Activated B cell treated with CpG ODN at 0.5 μM for 24 hours (primary cell): ENCODE measurements around the gene ONECUT3. TPM values are rescaled to one million over a fixed set of nuclear protein-coding genes. Genes with fewer than 3 reads are reported as not detected.

ENCODE experiments used
- ATAC-seq: fragments of 200-7000 bp; cut with Tn5 transposase; one replicate; pipeline ENCODE4 v1.10.0; 2021; ENCODE audit warnings: low read depth, mild to moderate bottlenecking, moderate library complexity
- CTCF ChIA-PET: fragments of 350-600 bp; sonication (Branson Sonifier 250); formaldehyde crosslinking; loops from one replicate; lab custom pipeline; 2021; ENCODE audit warnings: antibody characterized with exemption; lab: Charles Lee
- POLR2A ChIA-PET: fragments of 350-600 bp; sonication (Branson Sonifier 250); formaldehyde crosslinking; loops from one replicate; lab custom pipeline; 2021; ENCODE audit warnings: antibody characterized with exemption; lab: Charles Lee
- DNase-seq: peaks from one replicate; pipeline ENCODE4 v3.0.0; 2022
- H3K27ac Mint-ChIP-seq: one replicate; pipeline ENCODE4 v1.8.0; 2020; ENCODE audit warnings: mixed read lengths
- H3K27me3 Mint-ChIP-seq: one replicate; pipeline ENCODE4 v1.8.0; 2021; ENCODE audit warnings: mixed read lengths
- H3K36me3 Mint-ChIP-seq: one replicate; pipeline ENCODE4 v1.8.0; 2021; ENCODE audit warnings: low read depth, mixed read lengths
- H3K4me1 Mint-ChIP-seq: one replicate; pipeline ENCODE4 v1.8.0; 2021; ENCODE audit warnings: mixed read lengths
- H3K4me3 Mint-ChIP-seq: one replicate; pipeline ENCODE4 v1.8.0; 2020; ENCODE audit warnings: mild to moderate bottlenecking, mixed read lengths
- H3K9me3 Mint-ChIP-seq: one replicate; pipeline ENCODE4 v1.8.0; 2020; ENCODE audit warnings: mixed read lengths
- intact Hi-C: fragments of 100-400 bp; cut with micrococcal nuclease; formaldehyde crosslinking; loops from one replicate; pipeline ENCODE4 v1.15.1; 2024
- total RNA-seq: library from RNA; stranded (reverse); gene quantifications from 2 replicates; pipeline ENCODE4 v1.2.3, GENCODE V29; 2022
- TF ChIP-seq, protein P1 (sequence below): fragments of 200-600 bp; IDR thresholded peaks from one replicate; pipeline ENCODE4 v1.8.0; 2022; ENCODE audit warnings: antibody characterized with exemption, mild to moderate bottlenecking

Gene ONECUT3
- total RNA-seq, 1 donor from 2014 or later = not detected

DNA sequence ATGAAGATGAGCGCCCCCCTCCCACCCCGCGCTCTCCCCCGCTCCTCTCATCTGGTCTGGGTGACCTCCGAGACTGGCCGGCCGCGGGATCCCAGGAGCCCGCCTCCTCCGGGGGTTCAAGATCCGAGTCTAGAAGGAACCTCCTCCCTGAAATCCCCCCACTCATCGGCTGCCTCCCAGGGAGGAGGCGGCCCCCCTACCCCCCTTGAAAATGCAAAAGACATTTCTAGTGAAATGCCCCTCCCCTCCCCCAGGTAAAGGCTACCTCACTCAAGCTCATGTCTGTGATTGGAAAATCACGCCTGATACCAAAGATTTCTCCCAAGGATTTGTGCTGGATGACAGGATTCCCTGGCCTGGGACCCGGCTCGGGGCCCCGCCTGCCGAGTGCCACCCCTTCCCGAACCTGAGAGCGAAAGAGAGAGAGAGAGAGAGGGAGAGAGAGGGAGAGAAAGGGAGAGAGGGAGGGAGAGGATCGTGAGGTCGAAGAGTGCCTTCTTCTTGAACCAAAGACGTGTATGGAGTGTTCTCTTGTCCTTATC lies 23.4 kb downstream of the ONECUT3 start:
- TF ChIP-seq, protein P1, sequence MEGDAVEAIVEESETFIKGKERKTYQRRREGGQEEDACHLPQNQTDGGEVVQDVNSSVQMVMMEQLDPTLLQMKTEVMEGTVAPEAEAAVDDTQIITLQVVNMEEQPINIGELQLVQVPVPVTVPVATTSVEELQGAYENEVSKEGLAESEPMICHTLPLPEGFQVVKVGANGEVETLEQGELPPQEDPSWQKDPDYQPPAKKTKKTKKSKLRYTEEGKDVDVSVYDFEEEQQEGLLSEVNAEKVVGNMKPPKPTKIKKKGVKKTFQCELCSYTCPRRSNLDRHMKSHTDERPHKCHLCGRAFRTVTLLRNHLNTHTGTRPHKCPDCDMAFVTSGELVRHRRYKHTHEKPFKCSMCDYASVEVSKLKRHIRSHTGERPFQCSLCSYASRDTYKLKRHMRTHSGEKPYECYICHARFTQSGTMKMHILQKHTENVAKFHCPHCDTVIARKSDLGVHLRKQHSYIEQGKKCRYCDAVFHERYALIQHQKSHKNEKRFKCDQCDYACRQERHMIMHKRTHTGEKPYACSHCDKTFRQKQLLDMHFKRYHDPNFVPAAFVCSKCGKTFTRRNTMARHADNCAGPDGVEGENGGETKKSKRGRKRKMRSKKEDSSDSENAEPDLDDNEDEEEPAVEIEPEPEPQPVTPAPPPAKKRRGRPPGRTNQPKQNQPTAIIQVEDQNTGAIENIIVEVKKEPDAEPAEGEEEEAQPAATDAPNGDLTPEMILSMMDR = no peak
- peaks cover 2% of the 10 kb centered on the region for H3K9me3 Mint-ChIP-seq
- H3K27ac Mint-ChIP-seq = no peak overlapping the region
- H3K4me3 Mint-ChIP-seq = no peak overlapping the region
- intact Hi-C loops = no loop called here
- H3K4me1 Mint-ChIP-seq = peaks cover 2% of the 10 kb centered on the region
- no peak for DNase-seq
- H3K36me3 Mint-ChIP-seq = no peaks in the 10 kb centered on the region
- ChIA-PET CTCF (no interaction called here), POLR2A (no interaction called here)
- H3K27me3 Mint-ChIP-seq = peaks cover 52% of the 10 kb centered on the region
- ATAC-seq = no peak

DNA sequence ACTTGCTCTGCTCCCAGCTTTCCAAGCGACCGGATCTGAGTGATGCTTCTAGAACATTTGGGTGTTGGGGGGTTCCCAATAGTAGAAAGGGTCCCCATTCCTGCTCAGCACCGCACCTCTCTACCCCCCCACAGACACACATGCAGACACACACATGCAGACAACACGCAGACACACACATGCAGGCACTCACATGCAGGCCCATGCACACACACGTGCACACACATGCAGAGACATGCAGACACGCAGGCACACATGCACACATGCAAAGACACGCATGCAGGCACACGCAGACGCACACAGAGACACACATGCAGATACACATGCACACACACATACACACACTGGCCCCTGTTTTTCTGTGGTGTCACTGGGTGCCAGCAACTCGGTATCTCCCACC lies 23.8 kb downstream of the ONECUT3 start:
- Mint-ChIP-seq H3K4me1 (peaks cover 2% of the 10 kb centered on the region), H3K27ac (no peak overlapping the region), H3K27me3 (peaks cover 54% of the 10 kb centered on the region), H3K9me3 (peaks cover 2% of the 10 kb centered on the region), H3K36me3 (no peaks in the 10 kb centered on the region), H3K4me3 (no peak overlapping the region)
- ATAC-seq (no peak), DNase-seq (no peak)
- ChIA-PET POLR2A (no interaction called here), CTCF (no interaction called here)
- intact Hi-C loops = no loop called here
- TF ChIP-seq, protein P1 = no peak

DNA sequence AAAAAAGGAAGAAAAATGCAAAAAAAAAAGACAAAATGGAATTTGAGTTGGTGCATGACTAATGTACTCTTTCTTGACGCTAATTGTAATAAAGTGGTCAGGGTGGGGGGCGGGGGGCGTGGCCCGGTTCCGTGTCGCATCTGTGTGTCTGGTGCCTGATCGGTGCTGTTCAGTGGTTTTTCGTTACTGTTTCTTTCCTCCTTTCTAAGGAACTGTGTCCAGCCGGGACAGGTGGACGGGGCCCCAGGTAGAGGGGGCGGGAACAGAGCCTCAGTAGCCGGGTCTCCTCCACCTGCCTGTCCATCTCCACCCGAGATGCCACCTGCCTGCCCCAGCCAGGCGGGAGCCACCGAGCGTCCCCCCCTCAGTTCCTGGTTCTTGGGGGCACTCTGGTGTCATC lies 26.3 kb downstream of the ONECUT3 start:
- ChIA-PET POLR2A (no interaction called here), CTCF (no interaction called here)
- TF ChIP-seq, protein P1 = no peak
- H3K4me3 Mint-ChIP-seq = no peak overlapping the region
- H3K27ac Mint-ChIP-seq = no peak overlapping the region
- intact Hi-C loops = no loop called here
- H3K4me1 Mint-ChIP-seq = peaks cover 7% of the 10 kb centered on the region
- ATAC-seq (no peak), DNase-seq (no peak)
- peaks cover 55% of the 10 kb centered on the region for H3K27me3 Mint-ChIP-seq
- H3K36me3 Mint-ChIP-seq = no peaks in the 10 kb centered on the region
- H3K9me3 Mint-ChIP-seq = peaks cover 2% of the 10 kb centered on the region

DNA sequence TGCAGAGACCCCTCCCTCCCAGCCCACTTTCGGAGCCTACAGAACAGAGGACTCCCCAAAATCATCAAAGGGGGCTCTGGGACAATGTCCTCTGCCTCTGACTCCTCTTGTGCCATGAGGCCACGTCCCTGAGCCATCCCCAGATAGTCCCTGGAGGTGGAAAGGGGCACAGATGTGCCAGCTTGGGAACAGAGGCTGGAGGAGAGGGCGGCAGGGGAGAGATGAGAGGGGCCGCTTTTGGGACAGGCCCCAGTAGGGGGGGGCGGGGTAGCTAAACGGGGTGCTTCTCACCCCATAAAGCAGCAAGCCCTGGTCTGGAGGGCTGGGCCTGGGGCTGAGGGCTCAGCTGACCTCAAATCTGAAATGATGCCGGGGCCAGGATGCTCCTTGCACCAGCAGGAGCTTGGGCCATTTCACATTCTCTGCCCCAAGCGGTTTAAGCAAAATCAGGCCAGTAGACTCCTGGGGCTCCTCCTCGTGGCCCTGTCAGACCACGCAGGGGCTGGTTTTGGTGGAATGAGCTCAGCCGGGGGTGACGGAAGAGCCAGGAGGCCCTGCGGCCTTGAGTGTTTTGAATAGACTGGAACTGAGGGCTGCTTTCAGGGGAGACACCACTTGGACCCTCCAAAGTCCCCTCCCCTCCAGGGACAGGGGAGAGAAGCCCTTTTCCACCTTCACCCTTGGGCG lies 27.1 kb downstream of the ONECUT3 start:
- Mint-ChIP-seq H3K27me3 (peaks cover 52% of the 10 kb centered on the region), H3K9me3 (peaks cover 2% of the 10 kb centered on the region), H3K36me3 (no peaks in the 10 kb centered on the region), H3K4me3 (no peak overlapping the region), H3K4me1 (peaks cover 7% of the 10 kb centered on the region), H3K27ac (no peak overlapping the region)
- no peak for ATAC-seq
- CTCF ChIA-PET = no interaction called here
- no peak for DNase-seq
- TF ChIP-seq, protein P1 = no peak
- intact Hi-C loops = no loop called here
- POLR2A ChIA-PET = no interaction called here

DNA sequence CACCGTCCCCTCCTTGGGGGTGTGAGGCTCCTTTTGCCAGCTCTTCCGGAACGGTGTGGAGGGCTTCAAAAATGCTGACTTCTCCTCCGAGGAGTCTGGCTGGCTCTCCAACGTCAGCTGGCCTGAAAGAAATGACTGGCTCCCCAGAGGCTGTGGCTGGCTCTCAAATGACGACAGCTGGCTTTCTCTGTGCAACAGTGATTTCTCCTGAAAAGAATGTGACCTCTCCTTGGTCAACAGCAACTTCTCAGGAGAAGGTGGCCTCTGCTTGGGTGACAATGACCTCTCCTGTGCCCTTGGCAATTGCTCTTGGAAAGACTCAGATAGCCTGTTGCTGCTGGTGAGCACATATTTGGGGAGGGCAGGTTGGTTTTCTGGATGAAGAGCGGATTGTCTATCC lies 29.2 kb downstream of the ONECUT3 start:
- ATAC-seq (no peak), DNase-seq (no peak)
- Mint-ChIP-seq H3K36me3 (no peaks in the 10 kb centered on the region), H3K27me3 (peaks cover 43% of the 10 kb centered on the region), H3K4me3 (no peak overlapping the region), H3K9me3 (peaks cover 2% of the 10 kb centered on the region), H3K4me1 (peaks cover 7% of the 10 kb centered on the region), H3K27ac (no peak overlapping the region)
- TF ChIP-seq, protein P1 = no peak
- intact Hi-C loops = no loop called here
- ChIA-PET POLR2A (no interaction called here), CTCF (no interaction called here)
